HG03432 (cell line): ENCODE measurements around the gene MRPS25.
"Not testable (repeated sequence)": the region's sequence is repeated elsewhere in the genome, so short reads cannot be mapped to it uniquely, and the experiment has no call there.

Source experiments
- ATAC-seq: cut with Tn5 transposase; IDR thresholded peaks from one replicate; pipeline ENCODE4 v1.9.1; 2021; ENCODE audit warnings: mild to moderate bottlenecking, moderate library complexity; ENCODE audit not compliant: unreplicated experiment

Gene MRPS25

GRCh38 chr3:15044326-15044725 lies 20.8 kb downstream of the MRPS25 start:
- no peak for ATAC-seq

GRCh38 chr3:15043408-15044171 lies 21.5 kb downstream of the MRPS25 start:
- no peak for ATAC-seq

DNA sequence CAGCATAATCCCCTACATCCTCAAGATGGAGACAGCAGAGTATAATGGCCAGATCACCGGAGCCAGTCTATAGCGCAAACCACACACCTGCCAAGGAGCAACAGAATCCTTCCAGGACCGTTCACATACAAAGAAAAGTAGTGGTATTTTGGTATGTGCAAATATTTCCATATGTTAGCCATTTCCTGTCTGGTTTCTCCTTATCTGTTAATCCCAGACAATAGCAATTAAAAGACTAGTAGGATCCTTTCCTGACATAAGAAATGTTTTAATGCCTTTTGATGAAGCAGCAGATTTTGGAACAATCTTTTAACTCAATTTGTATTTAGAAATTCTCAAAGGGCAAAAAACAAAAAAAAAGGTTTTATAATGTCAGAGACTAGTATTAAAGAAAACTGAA lies 22.2 kb downstream of the MRPS25 start:
- ATAC-seq = no peak

DNA sequence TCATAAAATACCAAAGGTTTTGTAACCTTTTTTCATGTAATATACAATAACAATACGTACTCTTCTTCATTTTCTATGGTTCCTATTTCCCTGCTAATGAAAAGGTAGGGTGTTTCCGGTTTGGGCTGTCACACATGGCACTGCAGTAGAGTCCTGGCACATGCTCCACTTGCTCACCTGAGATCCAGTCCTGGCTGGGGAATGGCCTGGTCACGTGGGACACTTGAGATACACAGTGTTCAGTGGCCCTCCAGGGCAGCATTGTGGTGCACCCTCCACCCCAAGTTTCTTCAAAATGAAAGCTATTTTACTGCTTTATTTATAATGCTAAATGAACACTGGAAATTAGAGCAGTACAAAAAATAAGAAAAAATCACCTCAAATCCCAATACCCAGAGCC lies 23.2 kb downstream of the MRPS25 start:
- no peak for ATAC-seq

GRCh38 chr3:15040844-15041243 lies 24.3 kb downstream of the MRPS25 start:
- ATAC-seq = no peak

DNA sequence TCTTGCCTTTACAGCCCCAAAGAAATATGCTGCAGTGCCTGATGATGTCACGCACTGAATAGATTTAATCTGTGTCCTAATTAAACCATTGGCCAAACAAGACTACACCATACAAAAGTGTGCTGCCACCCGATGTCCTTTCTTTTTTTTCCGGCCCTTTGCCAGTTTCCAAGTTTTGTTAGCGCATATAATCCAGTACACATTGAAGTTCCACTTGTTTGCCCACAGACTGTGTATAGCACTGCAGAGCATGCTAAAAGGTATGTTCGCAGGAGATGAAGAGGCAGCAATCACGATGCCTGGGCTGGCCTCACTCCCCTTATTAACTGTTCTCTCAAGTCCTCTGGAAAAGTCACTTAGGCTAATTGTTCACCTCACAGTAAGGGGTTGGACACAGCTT lies 26.8 kb downstream of the MRPS25 start:
- ATAC-seq = no peak

- no peak for ATAC-seq
Observed at GRCh38 chr3:15033103-15033502, 32.0 kb downstream of the MRPS25 start.

DNA sequence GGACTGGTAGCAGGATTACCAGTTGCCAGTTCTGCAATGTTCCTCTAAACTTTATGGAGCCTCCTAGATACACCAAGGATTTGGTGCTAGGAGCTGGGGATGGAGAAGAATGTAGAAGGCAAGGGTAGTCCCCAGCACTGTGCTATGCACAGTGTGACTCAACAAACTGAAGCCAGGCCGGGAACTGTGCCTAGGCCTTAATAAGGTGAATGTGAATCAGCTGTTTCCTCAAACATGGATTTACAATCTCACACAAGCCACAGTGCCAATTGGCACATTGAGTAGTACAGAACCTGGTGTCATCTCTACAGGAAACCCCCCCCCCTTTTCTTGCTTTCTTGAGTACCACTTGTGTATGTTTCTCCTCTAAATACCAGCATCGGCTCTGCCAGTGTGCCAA lies 32.5 kb downstream of the MRPS25 start:
- ATAC-seq = no peak

DNA sequence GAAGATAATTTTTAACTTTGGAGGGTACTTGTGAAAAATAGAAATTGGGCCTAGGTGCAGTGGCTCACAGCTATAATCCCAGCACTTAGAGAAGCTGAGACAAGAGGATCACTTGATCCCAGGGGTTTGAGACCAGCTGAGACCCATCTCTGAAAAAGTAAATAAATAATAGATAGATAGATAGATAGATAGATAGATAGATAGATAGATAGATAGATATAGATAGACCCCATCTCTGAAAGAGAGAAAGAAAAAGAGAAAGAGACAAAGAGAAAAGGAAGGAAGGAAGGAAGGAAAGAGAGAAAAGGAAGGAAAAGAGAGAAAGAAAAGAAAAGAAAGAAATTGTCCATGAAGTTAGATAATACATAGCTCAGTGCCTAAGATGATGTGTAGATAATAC lies 35.5 kb downstream of the MRPS25 start:
- no peak for ATAC-seq

DNA sequence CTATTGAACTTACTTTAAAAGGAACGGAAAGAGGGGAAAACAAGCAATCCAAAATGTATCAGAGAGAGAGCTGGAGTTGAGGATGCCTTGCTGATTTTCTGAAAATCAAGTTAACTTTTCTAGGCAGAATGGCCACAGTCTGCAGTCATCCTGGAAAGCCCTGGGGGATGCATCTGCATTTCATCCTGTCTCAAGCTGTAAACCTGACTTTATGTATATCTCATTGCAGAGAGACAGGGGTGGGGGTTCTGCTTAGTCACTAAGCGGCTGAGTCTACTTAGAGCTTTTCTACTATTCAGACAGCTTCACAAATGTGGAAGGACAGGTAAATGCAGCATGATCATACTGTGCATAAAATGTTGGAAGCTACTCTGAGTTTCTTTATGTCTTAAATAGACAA lies 41.4 kb downstream of the MRPS25 start:
- no peak for ATAC-seq

DNA sequence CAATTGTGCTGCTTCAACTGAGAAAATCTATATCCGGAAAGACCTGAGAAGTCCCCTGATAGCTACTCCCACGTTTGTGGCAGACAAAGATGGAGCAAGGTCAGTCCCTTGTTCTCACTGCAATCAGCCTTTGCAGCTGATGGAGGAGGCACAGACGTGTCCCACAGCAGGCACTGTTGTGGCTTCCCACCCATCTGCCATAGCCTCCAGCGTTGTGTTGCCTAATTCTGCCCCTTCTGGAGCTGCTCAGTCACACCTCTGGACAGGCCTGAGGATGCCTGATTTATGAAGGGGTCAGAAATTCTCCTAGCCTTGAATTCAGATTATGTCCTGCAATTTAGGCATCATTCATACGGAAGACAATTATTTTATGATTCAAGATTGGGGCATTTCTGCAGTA lies 41.9 kb downstream of the MRPS25 start:
- ATAC-seq = no peak

DNA sequence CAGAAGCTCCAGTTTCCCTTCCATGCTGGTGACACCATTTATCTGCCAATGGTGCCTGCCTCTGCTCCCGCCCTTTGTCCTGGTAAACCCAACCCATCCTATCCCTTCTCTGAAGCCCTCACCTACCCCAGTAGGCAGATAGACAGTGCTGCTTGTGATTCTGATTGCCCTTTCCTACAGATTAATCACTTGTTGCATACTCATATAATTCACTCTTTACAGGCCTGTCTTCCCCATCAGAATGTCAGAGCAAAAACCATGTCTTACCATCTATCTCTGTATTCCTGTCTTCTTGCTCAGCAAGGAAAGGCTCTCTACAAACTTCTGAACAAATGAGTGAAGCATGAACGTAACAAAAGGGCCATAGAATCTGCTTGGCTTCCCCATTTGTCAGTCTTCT lies 47.9 kb downstream of the MRPS25 start:
- no peak for ATAC-seq

GRCh38 chr3:15015456-15015855 lies 49.7 kb downstream of the MRPS25 start:
- ATAC-seq = no peak

DNA sequence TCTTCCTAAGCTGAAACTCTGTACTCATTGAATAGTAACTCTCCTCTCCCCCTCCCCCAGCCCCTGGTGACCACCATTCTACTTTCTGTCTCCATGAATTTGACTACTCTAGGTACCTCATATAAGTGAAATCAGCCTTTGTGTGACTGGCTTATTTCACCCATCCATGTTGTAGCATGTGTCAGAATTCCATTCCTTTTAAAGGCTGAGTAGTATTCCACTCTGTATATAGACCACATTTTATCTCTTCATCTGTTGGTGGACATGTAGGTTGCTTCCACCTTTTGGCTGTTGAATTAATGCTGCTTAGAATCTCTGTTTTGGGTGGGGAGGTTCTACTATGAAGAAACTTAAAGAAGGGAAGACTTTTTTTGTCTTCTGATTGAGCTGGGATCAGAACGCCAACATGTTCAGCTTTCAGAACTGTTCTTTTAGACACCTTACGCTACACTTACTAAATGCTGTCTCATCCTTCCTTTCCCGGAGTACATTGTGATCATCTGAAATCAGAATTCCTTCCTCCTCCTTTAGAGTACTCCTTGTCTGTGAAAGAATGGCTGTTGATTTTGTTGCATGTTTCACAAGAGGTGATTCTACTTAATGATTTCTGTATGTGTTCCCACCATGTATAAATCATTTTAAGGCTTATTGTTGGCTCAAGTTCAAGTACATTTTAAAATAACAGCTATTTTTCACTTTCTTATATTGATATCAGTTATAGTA lies 50.3 kb downstream of the MRPS25 start:
- no peak for ATAC-seq

- ATAC-seq = no peak
Observed at GRCh38 chr3:15011174-15011573, 53.9 kb downstream of the MRPS25 start.

GRCh38 chr3:15010664-15011063 lies 54.5 kb downstream of the MRPS25 start:
- ATAC-seq = no peak

DNA sequence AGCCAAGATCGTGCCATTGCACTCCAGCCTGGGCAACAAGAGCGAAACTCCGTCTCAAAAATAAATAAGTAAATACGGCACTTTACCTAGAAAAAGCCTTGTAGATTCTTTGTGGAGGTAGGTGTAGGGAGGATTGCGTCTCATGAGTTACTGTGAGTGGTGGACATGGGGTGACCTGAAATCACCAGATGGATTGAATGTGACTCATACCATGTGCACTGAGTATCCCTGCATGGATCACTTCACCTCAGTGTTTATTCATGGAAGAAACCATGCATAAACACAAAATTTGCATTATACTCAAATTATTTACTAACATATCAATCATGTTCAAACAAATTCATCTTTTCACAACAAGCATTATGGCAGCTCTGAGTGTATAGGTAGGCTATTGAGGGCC lies 55.9 kb downstream of the MRPS25 start:
- ATAC-seq = no peak

- no peak for ATAC-seq
Observed at GRCh38 chr3:15007681-15008141, 57.4 kb downstream of the MRPS25 start.

GRCh38 chr3:14999182-14999581 lies 65.9 kb downstream of the MRPS25 start:
- ATAC-seq = not testable (repeated sequence)
